ENCODE results near the gene POC5.

DNA sequence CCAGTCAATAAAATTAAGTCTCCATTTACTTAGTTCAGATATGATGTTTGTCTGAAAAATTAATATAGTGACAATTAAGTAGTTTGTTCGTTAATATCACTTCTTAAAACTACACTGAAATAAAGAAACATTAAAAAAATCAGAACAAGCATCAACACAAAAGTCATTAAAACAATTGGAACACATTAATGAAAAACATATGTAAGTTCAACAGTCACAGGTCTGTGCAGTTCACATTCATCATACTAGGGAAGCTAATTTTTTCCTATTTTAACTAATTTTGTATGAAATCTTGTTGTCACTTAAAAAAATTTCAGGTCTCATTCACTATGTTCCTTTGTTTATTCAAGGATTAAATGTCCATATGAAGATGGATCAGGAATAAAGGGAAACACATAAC, 22.5 kb downstream of the POC5 start:
- TF ChIP-seq, protein P1, sequence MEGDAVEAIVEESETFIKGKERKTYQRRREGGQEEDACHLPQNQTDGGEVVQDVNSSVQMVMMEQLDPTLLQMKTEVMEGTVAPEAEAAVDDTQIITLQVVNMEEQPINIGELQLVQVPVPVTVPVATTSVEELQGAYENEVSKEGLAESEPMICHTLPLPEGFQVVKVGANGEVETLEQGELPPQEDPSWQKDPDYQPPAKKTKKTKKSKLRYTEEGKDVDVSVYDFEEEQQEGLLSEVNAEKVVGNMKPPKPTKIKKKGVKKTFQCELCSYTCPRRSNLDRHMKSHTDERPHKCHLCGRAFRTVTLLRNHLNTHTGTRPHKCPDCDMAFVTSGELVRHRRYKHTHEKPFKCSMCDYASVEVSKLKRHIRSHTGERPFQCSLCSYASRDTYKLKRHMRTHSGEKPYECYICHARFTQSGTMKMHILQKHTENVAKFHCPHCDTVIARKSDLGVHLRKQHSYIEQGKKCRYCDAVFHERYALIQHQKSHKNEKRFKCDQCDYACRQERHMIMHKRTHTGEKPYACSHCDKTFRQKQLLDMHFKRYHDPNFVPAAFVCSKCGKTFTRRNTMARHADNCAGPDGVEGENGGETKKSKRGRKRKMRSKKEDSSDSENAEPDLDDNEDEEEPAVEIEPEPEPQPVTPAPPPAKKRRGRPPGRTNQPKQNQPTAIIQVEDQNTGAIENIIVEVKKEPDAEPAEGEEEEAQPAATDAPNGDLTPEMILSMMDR (conservative IDR thresholded peaks at IDR 0.05; ENCODE audit: low read depth, low read length): no peak
- TF ChIP-seq RCOR1 (IDR thresholded peaks at IDR 0.05; ENCODE audit: insufficient replicate concordance, low read length) (no peak), RAD21 (IDR thresholded peaks at IDR 0.05; ENCODE audit: low read length) (no peak), BHLHE40 (IDR thresholded peaks at IDR 0.05; ENCODE audit: low read depth, low read length) (no peak), CEBPB (IDR thresholded peaks at IDR 0.05; ENCODE audit: low read depth, low read length) (no peak), POLR2A (IDR thresholded peaks at IDR 0.05; ENCODE audit: low read depth, low read length) (no peak), NFE2L2 (IDR thresholded peaks at IDR 0.05; ENCODE audit: low read depth, low read length) (no peak)
- TF ChIP-seq, protein P2, sequence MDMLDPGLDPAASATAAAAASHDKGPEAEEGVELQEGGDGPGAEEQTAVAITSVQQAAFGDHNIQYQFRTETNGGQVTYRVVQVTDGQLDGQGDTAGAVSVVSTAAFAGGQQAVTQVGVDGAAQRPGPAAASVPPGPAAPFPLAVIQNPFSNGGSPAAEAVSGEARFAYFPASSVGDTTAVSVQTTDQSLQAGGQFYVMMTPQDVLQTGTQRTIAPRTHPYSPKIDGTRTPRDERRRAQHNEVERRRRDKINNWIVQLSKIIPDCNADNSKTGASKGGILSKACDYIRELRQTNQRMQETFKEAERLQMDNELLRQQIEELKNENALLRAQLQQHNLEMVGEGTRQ (IDR thresholded peaks at IDR 0.05; ENCODE audit: low read depth, low read length): no peak

Measured in IMR-90 (cell line).